K562 (cell line): ENCODE data around the gene KSR2. TPM values are rescaled to one million over a fixed set of nuclear protein-coding genes. Genes with fewer than 3 reads are reported as not detected.

ENCODE experiments used
- ATAC-seq: fragments of 200-7000 bp; cut with Tn5 transposase; 3 replicates; pipeline ENCODE4 v1.9.1; 2020; ENCODE audit warnings: moderate library complexity
- BruUV-seq: library from RNA; stranded (reverse); fragments of 400-500 nt; replicated peaks from 2 replicates; lab custom pipeline; 2021; lab: Mats Ljungman, UMichigan
- CTCF ChIA-PET: fragments of 300-600 bp; formaldehyde crosslinking; extraction: SDS; loops from one replicate; lab custom pipeline; 2021; ENCODE audit warnings: low intra/inter-chr PET ratio; lab: Yijun Ruan, JAX
- POLR2A ChIA-PET: fragments of 300-600, 350-650 bp; sonication (Branson Sonifier 250); formaldehyde crosslinking; extraction: SDS; loops from one replicate; lab custom pipeline; 2021; ENCODE audit warnings: antibody characterized with exemption, inconsistent platforms; lab: Yijun Ruan, JAX
- DNase-seq, 4 experiments: peaks; one replicate each; pipeline versions ENCODE4 v3.0.0 to v3.0.0-alpha.2; 2011 to 2018; ENCODE audit warnings: low spot score in 3 of 4, mixed read lengths in 3 of 4; ENCODE audit errors: extremely low read depth in 1 of 4
- FAIRE-seq: peaks from 2 replicates; lab custom pipeline; 2011; peaks lifted over from hg19 to GRCh38; lab: Jason Lieb, UNC
- H2AFZ ChIP-seq: 2 replicates; pipeline ENCODE4 v1.6.0; 2011; ENCODE audit warnings: low read depth, low read length, control low read depth, inconsistent platforms
- H3K27ac ChIP-seq: fragments of 200-600 bp; 3 replicates; pipeline ENCODE4 v1.8.0; 2011; ENCODE audit warnings: low read depth, mild to moderate bottlenecking, control low read depth, inconsistent platforms, low read length, moderate library complexity, mixed read lengths; ENCODE audit errors: extremely low read depth
- H3K27me3 ChIP-seq, 2 experiments: fragments of 300-600 bp in 1 of 2; 2 replicates in 1 of 2; 3 replicates in 1 of 2; pipeline versions ENCODE4 v1.6.0 to v1.8.0; 2011; ENCODE audit warnings: inconsistent platforms in 2 of 2, low read length in 2 of 2, mild to moderate bottlenecking in 1 of 2, mixed read lengths in 1 of 2, moderate library complexity in 1 of 2; ENCODE audit not compliant: control insufficient read depth in 2 of 2, insufficient read depth in 2 of 2
- H3K36me3 ChIP-seq: fragments of 300-600 bp; 3 replicates; pipeline ENCODE4 v1.8.0; 2011; ENCODE audit warnings: mild to moderate bottlenecking, low read length, inconsistent platforms; ENCODE audit not compliant: control insufficient read depth, insufficient read depth
- H3K4me1 ChIP-seq, 2 experiments: fragments of 200-600 bp in 1 of 2; replicated peaks in 1 of 2; 2 replicates in 1 of 2; 3 replicates in 1 of 2; pipeline versions ENCODE4 v1.5.1 to v1.8.0; 2011; ENCODE audit warnings: inconsistent platforms in 2 of 2, low read length in 2 of 2, mild to moderate bottlenecking in 1 of 2, mixed read lengths in 1 of 2, moderate library complexity in 1 of 2; ENCODE audit not compliant: control insufficient read depth in 2 of 2, insufficient read depth in 2 of 2
- H3K4me2 ChIP-seq: 2 replicates; pipeline ENCODE4 v1.6.1; 2011; ENCODE audit warnings: low read length, control low read depth, inconsistent platforms, mixed read lengths; ENCODE audit not compliant: insufficient read depth
- H3K4me3 ChIP-seq: fragments of 200-600 bp; sonication (generic), shearing (Covaris generic); 2 replicates; pipeline ENCODE4 v1.5.1; 2016; ENCODE audit warnings: control low read depth, inconsistent platforms
- H3K79me2 ChIP-seq: fragments of 200-600 bp; 3 replicates; pipeline ENCODE4 v1.8.0; 2011; ENCODE audit warnings: low read length, inconsistent platforms; ENCODE audit not compliant: control insufficient read depth, insufficient read depth
- H3K9ac ChIP-seq, 2 experiments: 2 replicates each; pipeline versions ENCODE4 v1.6.0 to v1.6.1; 2011; ENCODE audit warnings: low read depth in 2 of 2, low read length in 2 of 2, control low read depth in 1 of 2, inconsistent platforms in 1 of 2, mild to moderate bottlenecking in 1 of 2, mixed read lengths in 1 of 2; ENCODE audit not compliant: insufficient read depth in 1 of 2
- H3K9me1 ChIP-seq: one replicate; pipeline ENCODE4 v1.6.0; 2011; ENCODE audit warnings: inconsistent platforms, mild to moderate bottlenecking, low read length, moderate library complexity; ENCODE audit not compliant: control insufficient read depth, insufficient read depth
- H3K9me3 ChIP-seq: replicated peaks from 2 replicates; pipeline ENCODE4 v1.5.1; 2011; ENCODE audit warnings: low read depth, low read length, inconsistent platforms; ENCODE audit not compliant: control insufficient read depth, insufficient read depth
- H4K20me1 ChIP-seq: replicated peaks from 2 replicates; pipeline ENCODE4 v1.6.1; 2011; ENCODE audit warnings: low read length, inconsistent platforms, mixed read lengths; ENCODE audit not compliant: control insufficient read depth, insufficient read depth
- ARID2 ChIP-seq: fragments of 450-650 bp; IDR thresholded peaks from 2 replicates; pipeline ENCODE4 v1.6.1; 2017; ENCODE audit warnings: antibody characterized with exemption, mild to moderate bottlenecking
- CBFA2T3 ChIP-seq: fragments of 450-650 bp; IDR thresholded peaks from 2 replicates; pipeline ENCODE4 v1.6.1; 2017
- NFE2 ChIP-seq: IDR thresholded peaks from 2 replicates; pipeline ENCODE4 v1.6.1; 2014; ENCODE audit warnings: antibody characterized with exemption, low read depth
- NFXL1 ChIP-seq: fragments of 450-650 bp; formaldehyde crosslinking; IDR thresholded peaks from 2 replicates; pipeline ENCODE4 v1.4.0; 2021; ENCODE audit warnings: mild to moderate bottlenecking
- NR0B1 ChIP-seq: fragments of 450-650 bp; IDR thresholded peaks from one replicate; pipeline ENCODE4 v1.6.1; 2018; ENCODE audit warnings: mild to moderate bottlenecking, moderate library complexity; ENCODE audit not compliant: partially characterized antibody
- NR2C2 ChIP-seq, 2 experiments: fragments of 200-800 bp in 1 of 2; sonication (Bioruptor generic) in 1 of 2; sonication (generic) in 1 of 2; formaldehyde crosslinking in 1 of 2; IDR thresholded peaks; 2 replicates each; pipeline versions ENCODE4 v1.6.1 to v1.8.0; 2016 to 2022; ENCODE audit warnings: mild to moderate bottlenecking in 1 of 2, missing compliant biosample characterization in 1 of 2, missing genetic modification characterization in 1 of 2, missing genetic modification reagents in 1 of 2
- RB1 ChIP-seq: fragments of 450-650 bp; IDR thresholded peaks from 2 replicates; pipeline ENCODE4 v1.6.1; 2017; ENCODE audit warnings: low read depth, mild to moderate bottlenecking
- SMAD2 ChIP-seq: fragments of 150-350 bp; IDR thresholded peaks from 2 replicates; pipeline ENCODE4 v1.6.1; 2014; ENCODE audit warnings: low read depth, mild to moderate bottlenecking, low read length
- TFAM ChIP-seq: fragments of 250-450 bp; sonication (Bioruptor Pico); conservative IDR thresholded peaks from 2 replicates; pipeline ENCODE4 v1.5.0; 2021; ENCODE audit warnings: mild to moderate bottlenecking, moderate library complexity
- XRCC5 ChIP-seq: fragments of 200-400 bp; formaldehyde crosslinking; IDR thresholded peaks from 2 replicates; pipeline ENCODE4 v1.6.1; 2017; ENCODE audit warnings: low read depth, mild to moderate bottlenecking, low read length
- ZFP1 ChIP-seq: fragments of 450-650 bp; formaldehyde crosslinking; IDR thresholded peaks from 2 replicates; pipeline ENCODE4 v1.4.0; 2020; ENCODE audit warnings: mild to moderate bottlenecking, mixed read lengths
- ZNF586 ChIP-seq: fragments of 450-650 bp; formaldehyde crosslinking; conservative IDR thresholded peaks from 2 replicates; pipeline ENCODE4 v1.4.0; 2020; ENCODE audit warnings: mild to moderate bottlenecking, moderate library complexity
- ZNF707 ChIP-seq: fragments of 250-450 bp; sonication (Bioruptor Pico); conservative IDR thresholded peaks from 2 replicates; pipeline ENCODE4 v1.8.0; 2022; ENCODE audit warnings: inconsistent platforms, mild to moderate bottlenecking, moderate library complexity
- WGBS: fragments of 100-300 bp; shearing (Covaris generic); methylation state at CpG from one replicate; pipeline ENCODE4 v1.1.6; 2016; ENCODE audit warnings: low coverage, mixed read lengths; ENCODE audit not compliant: insufficient coverage; ENCODE audit errors: missing lambda C conversion rate; 5-methylcytosine and 5-hydroxymethylcytosine counted together
- in situ Hi-C: fragments of 300-500 bp; cut with MboI; formaldehyde crosslinking; loops from 4 replicates; pipeline ENCODE4 v1.15.0; 2018; ENCODE audit warnings: inconsistent platforms, mixed read lengths
- intact Hi-C: fragments of 100-400 bp; cut with micrococcal nuclease; formaldehyde crosslinking; loops from 2 replicates; pipeline ENCODE4 v1.14.2; 2022
- polyA plus RNA-seq, 8 experiments: library from polyadenylated mRNA; depleted of rRNA in 4 of 8; stranded (reverse) in 5 of 8; unstranded in 3 of 8; fragments of >200 nt; fragmentation: Nextera tagmentation in 2 of 8; fragmentation: Illumina TruSeq in 1 of 8; extraction: Ambion mirVana in 2 of 8; extraction: Trizol in 1 of 8; gene quantifications; 2 replicates each; pipeline versions ENCODE4 v1.2.1 to v1.2.3, GENCODE V29; 2011 to 2014; ENCODE audit warnings: inconsistent platforms in 1 of 8, missing spikeins in 1 of 8
- total RNA-seq, 7 experiments: library from RNA; depleted of rRNA in 6 of 7; stranded (reverse); fragments of >200 nt in 6 of 7; fragmentation: Illumina TruSeq in 2 of 7; extraction: Trizol in 2 of 7; gene quantifications; 2 replicates each; pipeline versions ENCODE4 v1.2.1 to v1.2.3, GENCODE V29; 2011 to 2021; ENCODE audit warnings: low replicate concordance in 1 of 7

Gene KSR2
- total and polyA plus RNA-seq, 9 of the 15 experiments (the other 6 are each of a cell fraction or from before 2014, with no cell fraction given), result not detected

- no peak overlapping the region for H3K4me2 ChIP-seq
- no peaks in the 10 kb centered on the region for H3K79me2 ChIP-seq
- in situ Hi-C loops, result no loop called here
- no TSS peak for BruUV-seq
- H3K9ac ChIP-seq, result no peak overlapping the region
- 0% methylated on average over 4 of the region's 4 CpGs for WGBS
- no peak overlapping the region for H3K27ac ChIP-seq
- H3K9me3 ChIP-seq, result no peaks in the 10 kb centered on the region
- CTCF ChIA-PET, result no interaction called here
- intact Hi-C loops, result no loop called here
- no peak overlapping the region for H2AFZ ChIP-seq
- POLR2A ChIA-PET, result interaction anchor here (0.8 kb wide), 1 partner anchor 1607 kb away, joined by 3 read pairs; no protein-coding TSS in a partner anchor
- no peaks in the 10 kb centered on the region for H3K4me1 ChIP-seq
- no peak for DNase-seq
- FAIRE-seq, result no peak
- H3K4me3 ChIP-seq, result no peak overlapping the region
- H3K27me3 ChIP-seq, result peaks cover 2 to 18% of the 10 kb centered on the region in 2 experiments; a peak in 3 of 5 replicates
- no peaks in the 10 kb centered on the region for H4K20me1 ChIP-seq
- no peak for ATAC-seq
- no peaks in the 10 kb centered on the region for H3K36me3 ChIP-seq
- no peaks in the 10 kb centered on the region for H3K9me1 ChIP-seq
- TF ChIP-seq ZFP1 (CRISPR knock-in tag), result no peak
- peak; percentile 56 for TF ChIP-seq CBFA2T3
Measured at GRCh38 chr12:117525766-117526165, 443.0 kb downstream of the KSR2 start.

GRCh38 chr12:117524806-117525205, 444.0 kb downstream of the KSR2 start:
- in situ Hi-C loops, result no loop called here
- no peaks in the 10 kb centered on the region for H4K20me1 ChIP-seq
- no peak for ATAC-seq
- TF ChIP-seq ZNF586 (CRISPR knock-in tag), result no peak
- no peak for TF ChIP-seq SMAD2
- TF ChIP-seq NFE2, result no peak
- no peak for TF ChIP-seq ARID2
- no peak for TF ChIP-seq NR0B1
- TF ChIP-seq NFXL1 (CRISPR knock-in tag), result no peak
- no peak for TF ChIP-seq TFAM (CRISPR knock-in tag)
- TF ChIP-seq RB1, result no peak
- TF ChIP-seq NR2C2 (CRISPR knock-in tag; IDR thresholded peaks at IDR 0.05), result no peak
- no peak for TF ChIP-seq NR2C2 (tag; IDR thresholded peaks at IDR 0.05)
- TF ChIP-seq ZNF707 (CRISPR knock-in tag), result no peak
- TF ChIP-seq XRCC5, result no peak

More at GRCh38 chr12:117524806-117525205, 444.0 kb downstream of the KSR2 start:
- FAIRE-seq (no peak), DNase-seq (no peak)
- Histone ChIP-seq H3K4me1 (no peaks in the 10 kb centered on the region), H3K9me3 (no peaks in the 10 kb centered on the region), H3K9ac (no peak overlapping the region), H3K36me3 (no peaks in the 10 kb centered on the region), H3K4me2 (no peak overlapping the region), H3K4me3 (no peak overlapping the region), H3K27ac (no peak overlapping the region), H3K79me2 (no peaks in the 10 kb centered on the region), H3K27me3 (peaks cover 2 to 23% of the 10 kb centered on the region in 2 experiments; a peak in 3 of 5 replicates), H2AFZ (no peak overlapping the region), H3K9me1 (no peaks in the 10 kb centered on the region)
- WGBS, result 0% methylated on average over 16 of the region's 17 CpGs
- POLR2A ChIA-PET, result interaction anchor here (0.8 to 1.1 kb wide), 2 partner anchors 14 to 1607 kb away, joined by 3 read pairs; no protein-coding TSS in a partner anchor
- CTCF ChIA-PET, result no interaction called here
- intact Hi-C loops, result no loop called here
- no TSS peak for BruUV-seq
